ENCODE results near the gene CYP27C1. TPM values are rescaled to one million over a fixed set of nuclear protein-coding genes. Genes with fewer than 3 reads are reported as not detected.
A peak's percentile ranks its signal among the peaks of the same experiment; 100 is the strongest.

Gene CYP27C1
- total RNA-seq, 1 donor from 2014 or later: 3.0 TPM

DNA sequence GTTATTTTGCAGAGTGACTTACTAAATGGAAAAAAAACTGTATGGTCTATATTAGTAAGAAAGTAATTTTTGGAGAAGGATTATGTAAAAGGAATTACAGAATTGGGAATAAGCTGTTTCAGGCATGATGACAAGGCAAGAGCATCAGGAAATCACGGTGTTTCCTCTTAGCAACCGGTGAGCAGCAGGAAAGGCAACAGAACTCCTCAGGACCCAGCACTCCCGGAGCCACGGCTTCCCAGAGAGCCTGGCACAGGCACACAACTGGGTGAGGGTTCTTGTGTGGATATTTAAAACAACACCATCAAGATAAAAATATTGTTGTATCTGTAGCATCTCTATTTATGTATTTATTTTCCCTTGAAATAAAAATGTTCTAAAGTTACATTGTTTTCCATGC lies 34.4 kb downstream of the CYP27C1 start:
- H4K20me1 ChIP-seq (ENCODE audit: low read depth): no peaks in the 10 kb centered on the region
- H3K27ac Mint-ChIP-seq: no peak overlapping the region
- H3K79me2 ChIP-seq (ENCODE audit: low read depth): no peaks in the 10 kb centered on the region
- H3K4me3 Mint-ChIP-seq: no peak overlapping the region
- no peak overlapping the region for H3K4me3 ChIP-seq
- H3K27me3 ChIP-seq: no peaks in the 10 kb centered on the region
- no peaks in the 10 kb centered on the region for H3K9me3 ChIP-seq (ENCODE audit: low read depth)
- no peak overlapping the region for H3K27ac ChIP-seq
- no peak for DNase-seq (ENCODE audit: low spot score)
- no peak overlapping the region for H2AFZ ChIP-seq (replicated peaks)
- peaks cover 9% of the 10 kb centered on the region for H3K4me1 ChIP-seq
- no peaks in the 10 kb centered on the region for H3F3A ChIP-seq (ENCODE audit: low read depth)
- no peak overlapping the region for H3K4me2 ChIP-seq
- TF ChIP-seq EZH2phosphoT487 (IDR thresholded peaks at IDR 0.05) (no peak), EZH2 (IDR thresholded peaks at IDR 0.05) (no peak)
- H3K27me3 Mint-ChIP-seq (ENCODE audit: insufficient read depth, low read depth): no peaks in the 10 kb centered on the region
- peaks cover 8% of the 10 kb centered on the region for H3K9me3 Mint-ChIP-seq
- H3K4me1 Mint-ChIP-seq: peaks cover 2% of the 10 kb centered on the region
- H3K36me3 Mint-ChIP-seq: peaks cover 5% of the 10 kb centered on the region
- H3K9ac ChIP-seq: no peak overlapping the region
- no peaks in the 10 kb centered on the region for H3K36me3 ChIP-seq

DNA sequence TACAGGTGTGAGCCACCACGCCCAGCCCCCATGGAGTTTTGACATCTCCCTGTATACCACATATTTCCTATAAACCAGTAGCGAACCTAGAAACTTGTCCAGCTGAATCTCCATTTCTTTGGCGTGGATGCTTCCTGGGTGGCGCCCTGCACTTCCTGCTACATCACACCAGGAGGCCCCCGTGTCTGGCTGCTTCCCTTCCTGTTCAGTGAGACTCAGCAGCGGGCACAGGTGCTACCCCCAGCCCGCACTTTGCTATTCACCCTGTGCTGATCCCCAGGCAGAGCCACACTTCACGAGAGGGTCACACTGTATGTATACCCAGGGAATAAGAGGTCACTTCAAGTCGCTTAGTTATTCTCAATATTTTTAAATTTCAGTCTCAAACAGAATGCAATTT lies 35.0 kb downstream of the CYP27C1 start:
- peaks cover 12% of the 10 kb centered on the region for H3K9me3 Mint-ChIP-seq
- no peaks in the 10 kb centered on the region for H3K9me3 ChIP-seq (ENCODE audit: low read depth)
- H4K20me1 ChIP-seq (ENCODE audit: low read depth): no peaks in the 10 kb centered on the region
- no peaks in the 10 kb centered on the region for H3K27me3 ChIP-seq
- no peak overlapping the region for H3K27ac ChIP-seq
- no peaks in the 10 kb centered on the region for H3K79me2 ChIP-seq (ENCODE audit: low read depth)
- peaks cover 5% of the 10 kb centered on the region for H3K36me3 Mint-ChIP-seq
- H3K27ac Mint-ChIP-seq: no peak overlapping the region
- no peak overlapping the region for H2AFZ ChIP-seq (replicated peaks)
- H3K36me3 ChIP-seq: no peaks in the 10 kb centered on the region
- no peak overlapping the region for H3K4me2 ChIP-seq
- H3K4me3 ChIP-seq: no peak overlapping the region
- no peak for TF ChIP-seq EZH2 (IDR thresholded peaks at IDR 0.05)
- TF ChIP-seq EZH2phosphoT487 (IDR thresholded peaks at IDR 0.05): no peak
- TF ChIP-seq, protein P1, sequence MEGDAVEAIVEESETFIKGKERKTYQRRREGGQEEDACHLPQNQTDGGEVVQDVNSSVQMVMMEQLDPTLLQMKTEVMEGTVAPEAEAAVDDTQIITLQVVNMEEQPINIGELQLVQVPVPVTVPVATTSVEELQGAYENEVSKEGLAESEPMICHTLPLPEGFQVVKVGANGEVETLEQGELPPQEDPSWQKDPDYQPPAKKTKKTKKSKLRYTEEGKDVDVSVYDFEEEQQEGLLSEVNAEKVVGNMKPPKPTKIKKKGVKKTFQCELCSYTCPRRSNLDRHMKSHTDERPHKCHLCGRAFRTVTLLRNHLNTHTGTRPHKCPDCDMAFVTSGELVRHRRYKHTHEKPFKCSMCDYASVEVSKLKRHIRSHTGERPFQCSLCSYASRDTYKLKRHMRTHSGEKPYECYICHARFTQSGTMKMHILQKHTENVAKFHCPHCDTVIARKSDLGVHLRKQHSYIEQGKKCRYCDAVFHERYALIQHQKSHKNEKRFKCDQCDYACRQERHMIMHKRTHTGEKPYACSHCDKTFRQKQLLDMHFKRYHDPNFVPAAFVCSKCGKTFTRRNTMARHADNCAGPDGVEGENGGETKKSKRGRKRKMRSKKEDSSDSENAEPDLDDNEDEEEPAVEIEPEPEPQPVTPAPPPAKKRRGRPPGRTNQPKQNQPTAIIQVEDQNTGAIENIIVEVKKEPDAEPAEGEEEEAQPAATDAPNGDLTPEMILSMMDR (IDR thresholded peaks at IDR 0.05): no peak
- no peak overlapping the region for H3K9ac ChIP-seq
- peaks cover 9% of the 10 kb centered on the region for H3K4me1 ChIP-seq
- no peaks in the 10 kb centered on the region for H3K27me3 Mint-ChIP-seq (ENCODE audit: insufficient read depth, low read depth)
- no peak for DNase-seq (ENCODE audit: low spot score)
- H3F3A ChIP-seq (ENCODE audit: low read depth): no peaks in the 10 kb centered on the region
- H3K4me3 Mint-ChIP-seq: no peak overlapping the region
- peaks cover 2% of the 10 kb centered on the region for H3K4me1 Mint-ChIP-seq

DNA sequence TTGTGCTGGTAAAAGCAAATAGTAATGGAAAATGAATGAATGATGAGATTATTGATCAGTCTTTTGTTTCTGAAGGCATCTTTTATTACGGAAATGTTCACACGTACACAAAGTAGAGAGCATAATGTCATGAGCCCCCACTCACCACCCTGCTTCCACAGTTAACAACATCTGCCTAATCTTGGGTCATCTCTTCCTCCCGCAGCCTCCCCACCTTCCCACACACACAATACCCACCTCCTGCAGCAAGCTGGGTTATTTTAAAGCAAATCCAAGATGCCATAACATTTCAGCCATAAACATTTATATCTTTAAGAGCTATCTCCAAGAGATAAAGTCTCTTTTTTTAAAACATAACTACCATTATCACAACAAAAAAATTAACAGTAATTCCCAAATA lies 36.3 kb downstream of the CYP27C1 start:
- H2AFZ ChIP-seq (replicated peaks): no peak overlapping the region
- Mint-ChIP-seq H3K4me3 (no peak overlapping the region), H3K4me1 (no peaks in the 10 kb centered on the region), H3K27ac (no peak overlapping the region), H3K27me3 (ENCODE audit: insufficient read depth, low read depth) (no peaks in the 10 kb centered on the region), H3K9me3 (peaks cover 11% of the 10 kb centered on the region), H3K36me3 (no peaks in the 10 kb centered on the region)
- no peaks in the 10 kb centered on the region for H3F3A ChIP-seq (ENCODE audit: low read depth)
- H3K27ac ChIP-seq: no peak overlapping the region
- no peaks in the 10 kb centered on the region for H3K36me3 ChIP-seq
- no peaks in the 10 kb centered on the region for H3K79me2 ChIP-seq (ENCODE audit: low read depth)
- H3K4me2 ChIP-seq: no peak overlapping the region
- no peaks in the 10 kb centered on the region for H3K9me3 ChIP-seq (ENCODE audit: low read depth)
- no peak for DNase-seq (ENCODE audit: low spot score)
- no peak overlapping the region for H3K4me3 ChIP-seq
- TF ChIP-seq EZH2 (IDR thresholded peaks at IDR 0.05) (no peak), EZH2phosphoT487 (IDR thresholded peaks at IDR 0.05) (no peak)
- TF ChIP-seq, protein P1 (IDR thresholded peaks at IDR 0.05): no peak
- H3K4me1 ChIP-seq: peaks cover 9% of the 10 kb centered on the region
- H3K9ac ChIP-seq: no peak overlapping the region
- no peaks in the 10 kb centered on the region for H4K20me1 ChIP-seq (ENCODE audit: low read depth)
- no peaks in the 10 kb centered on the region for H3K27me3 ChIP-seq

DNA sequence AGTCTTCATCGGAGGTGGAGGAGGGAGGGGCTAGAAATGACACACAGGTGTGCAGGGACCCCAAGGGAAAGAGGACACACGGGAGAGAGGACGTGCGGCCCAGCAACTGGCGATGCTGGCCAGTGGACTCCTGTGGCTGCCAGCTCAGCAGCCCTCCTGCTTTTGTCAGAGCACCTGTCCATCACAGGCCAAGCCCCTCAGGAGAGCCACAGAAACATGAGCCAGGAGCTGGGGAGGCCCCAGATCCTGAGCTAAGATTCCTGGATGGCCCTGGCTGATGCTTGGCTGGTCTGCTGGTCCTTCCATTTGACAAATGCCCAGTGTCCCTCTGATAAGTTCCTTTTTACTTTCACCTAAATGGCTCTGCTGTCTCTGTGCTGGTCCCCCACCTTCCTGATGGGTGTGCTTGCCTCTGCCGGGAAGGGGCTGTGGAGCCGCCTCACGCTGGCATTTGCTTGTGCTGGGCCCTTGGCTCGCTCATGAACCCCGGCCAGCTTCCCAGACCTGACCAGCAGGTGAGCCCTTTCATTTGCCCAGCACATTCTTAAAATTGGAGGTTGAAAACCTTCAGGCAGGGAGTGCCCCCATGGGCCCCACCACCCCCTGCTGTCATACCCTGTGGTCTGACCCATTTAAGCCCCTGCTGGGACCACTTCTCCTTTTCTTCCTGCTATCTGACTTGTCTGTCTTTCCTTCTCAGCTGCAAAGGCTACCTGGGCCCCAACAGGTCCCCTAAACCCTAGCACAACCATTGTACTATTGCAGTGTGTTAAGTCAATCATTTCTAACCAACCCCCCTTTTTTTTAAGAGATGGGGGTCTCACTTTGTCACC lies 37.3 kb downstream of the CYP27C1 start:
- Histone ChIP-seq H3K79me2 (ENCODE audit: low read depth) (no peaks in the 10 kb centered on the region), H3K4me1 (peaks cover 9% of the 10 kb centered on the region), H3K36me3 (no peaks in the 10 kb centered on the region), H4K20me1 (ENCODE audit: low read depth) (no peaks in the 10 kb centered on the region), H3K9me3 (ENCODE audit: low read depth) (no peaks in the 10 kb centered on the region), H3K4me3 (no peak overlapping the region), H3F3A (ENCODE audit: low read depth) (no peaks in the 10 kb centered on the region), H3K9ac (no peak overlapping the region), H2AFZ (replicated peaks) (no peak overlapping the region), H3K4me2 (peak overlapping the region; percentile 18), H3K27ac (no peak overlapping the region), H3K27me3 (no peaks in the 10 kb centered on the region)
- H3K27me3 Mint-ChIP-seq (ENCODE audit: insufficient read depth, low read depth): no peaks in the 10 kb centered on the region
- H3K9me3 Mint-ChIP-seq: peaks cover 12% of the 10 kb centered on the region
- no peak overlapping the region for H3K27ac Mint-ChIP-seq
- no peaks in the 10 kb centered on the region for H3K4me1 Mint-ChIP-seq
- no peak for TF ChIP-seq EZH2 (IDR thresholded peaks at IDR 0.05)
- TF ChIP-seq, protein P1 (IDR thresholded peaks at IDR 0.05): no peak
- TF ChIP-seq EZH2phosphoT487 (IDR thresholded peaks at IDR 0.05): no peak
- H3K4me3 Mint-ChIP-seq: no peak overlapping the region
- no peaks in the 10 kb centered on the region for H3K36me3 Mint-ChIP-seq
- peak; percentile 26 for DNase-seq (ENCODE audit: low spot score)
